Fibroblast of lung (primary cell): Measurements from ENCODE around the gene PLEKHG7. TPM values are rescaled to one million over a fixed set of nuclear protein-coding genes. Genes with fewer than 3 reads are reported as not detected.

Experiments used
- DNase-seq, 2 donors: peaks; one replicate each; pipeline versions ENCODE4 v3.0.0 to v3.0.0-alpha.2; 2010; ENCODE audit warnings: low read depth in 2 of 2
- H2AFZ ChIP-seq: 2 replicates; pipeline ENCODE4 v1.5.1; 2012; ENCODE audit warnings: low read length, control low read depth, inconsistent platforms
- H3K27ac ChIP-seq: 2 replicates; pipeline ENCODE4 v1.5.1; 2011; ENCODE audit warnings: low read length, control low read depth; ENCODE audit not compliant: insufficient read depth
- H3K27me3 ChIP-seq: 2 replicates; pipeline ENCODE4 v1.5.1; 2011; ENCODE audit warnings: mild to moderate bottlenecking, low read length; ENCODE audit not compliant: control insufficient read depth, insufficient read depth
- H3K36me3 ChIP-seq: 2 replicates; pipeline ENCODE4 v1.5.1; 2011; ENCODE audit warnings: low read length; ENCODE audit not compliant: control insufficient read depth, insufficient read depth
- H3K4me1 ChIP-seq: 2 replicates; pipeline ENCODE4 v1.5.1; 2011; ENCODE audit warnings: low read length; ENCODE audit not compliant: control insufficient read depth, insufficient read depth; ENCODE audit errors: extremely low read depth
- H3K4me2 ChIP-seq: 2 replicates; pipeline ENCODE4 v1.5.1; 2011; ENCODE audit warnings: low read length, control low read depth; ENCODE audit not compliant: insufficient read depth; ENCODE audit errors: extremely low read depth
- H3K4me3 ChIP-seq, 4 experiments: fragments of 200-600 bp in 1 of 4; sonication (generic) in 1 of 4; replicated peaks in 1 of 4; 2 replicates each; pipeline ENCODE4 v1.5.1; 2011 to 2016; ENCODE audit warnings: low read length in 4 of 4, low read depth in 3 of 4, mild to moderate bottlenecking in 3 of 4, control low read depth in 2 of 4, inconsistent platforms in 1 of 4, mixed read lengths in 1 of 4; ENCODE audit not compliant: insufficient read depth in 1 of 4; ENCODE audit errors: control extremely low read depth in 1 of 4
- H3K79me2 ChIP-seq: 2 replicates; pipeline ENCODE4 v1.5.1; 2012; ENCODE audit warnings: mild to moderate bottlenecking, low read length, inconsistent platforms; ENCODE audit not compliant: control insufficient read depth, insufficient read depth
- H3K9ac ChIP-seq: 2 replicates; pipeline ENCODE4 v1.5.1; 2011; ENCODE audit warnings: mild to moderate bottlenecking, low read length, control low read depth; ENCODE audit not compliant: insufficient read depth
- H3K9me3 ChIP-seq: 2 replicates; pipeline ENCODE4 v1.5.1; 2012; ENCODE audit warnings: low read depth, low read length; ENCODE audit not compliant: control insufficient read depth, insufficient read depth
- H4K20me1 ChIP-seq: 2 replicates; pipeline ENCODE4 v1.5.1; 2011; ENCODE audit warnings: low read length; ENCODE audit not compliant: control insufficient read depth, insufficient read depth; ENCODE audit errors: extremely low read depth
- EZH2 ChIP-seq: IDR thresholded peaks from 2 replicates; pipeline ENCODE4 v1.5.1; 2012; ENCODE audit warnings: low read length, control low read depth, mild to moderate bottlenecking; ENCODE audit errors: missing control alignments
- polyA plus RNA-seq, 2 donors: library from polyadenylated mRNA; depleted of rRNA in 1 of 2; stranded (reverse) in 1 of 2; unstranded in 1 of 2; fragments of >200 nt; gene quantifications; 2 replicates each; pipeline ENCODE4 v1.2.1, GENCODE V29; 2011 to 2012; ENCODE audit warnings: missing spikeins in 1 of 2
- total RNA-seq: library from RNA; depleted of rRNA; stranded (reverse); fragments of >200 nt; gene quantifications from 2 replicates; pipeline ENCODE4 v1.2.1, GENCODE V29; 2014
- TF ChIP-seq, protein P1 (sequence below), 2 donors: IDR thresholded peaks in 1 of 2; conservative IDR thresholded peaks in 1 of 2; 1 replicate in 1 of 2; 2 replicates in 1 of 2; pipeline ENCODE4 v1.5.1; 2011 to 2012; ENCODE audit warnings: low read length in 2 of 2, control low read depth in 1 of 2, inconsistent platforms in 1 of 2, low read depth in 1 of 2, mild to moderate bottlenecking in 1 of 2

The PLEKHG7 gene
- total and polyA plus RNA-seq, 2 donors (not counting 1 experiment from before 2014, with no cell fraction given) = not detected

- H3K79me2 ChIP-seq = no peaks in the 10 kb centered on the region
- H3K4me3 ChIP-seq = no peak overlapping the region
- H4K20me1 ChIP-seq = no peaks in the 10 kb centered on the region
- TF ChIP-seq, protein P1, sequence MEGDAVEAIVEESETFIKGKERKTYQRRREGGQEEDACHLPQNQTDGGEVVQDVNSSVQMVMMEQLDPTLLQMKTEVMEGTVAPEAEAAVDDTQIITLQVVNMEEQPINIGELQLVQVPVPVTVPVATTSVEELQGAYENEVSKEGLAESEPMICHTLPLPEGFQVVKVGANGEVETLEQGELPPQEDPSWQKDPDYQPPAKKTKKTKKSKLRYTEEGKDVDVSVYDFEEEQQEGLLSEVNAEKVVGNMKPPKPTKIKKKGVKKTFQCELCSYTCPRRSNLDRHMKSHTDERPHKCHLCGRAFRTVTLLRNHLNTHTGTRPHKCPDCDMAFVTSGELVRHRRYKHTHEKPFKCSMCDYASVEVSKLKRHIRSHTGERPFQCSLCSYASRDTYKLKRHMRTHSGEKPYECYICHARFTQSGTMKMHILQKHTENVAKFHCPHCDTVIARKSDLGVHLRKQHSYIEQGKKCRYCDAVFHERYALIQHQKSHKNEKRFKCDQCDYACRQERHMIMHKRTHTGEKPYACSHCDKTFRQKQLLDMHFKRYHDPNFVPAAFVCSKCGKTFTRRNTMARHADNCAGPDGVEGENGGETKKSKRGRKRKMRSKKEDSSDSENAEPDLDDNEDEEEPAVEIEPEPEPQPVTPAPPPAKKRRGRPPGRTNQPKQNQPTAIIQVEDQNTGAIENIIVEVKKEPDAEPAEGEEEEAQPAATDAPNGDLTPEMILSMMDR (conservative IDR thresholded peaks at IDR 0.05 in 1 of 2, IDR thresholded peaks at IDR 0.05 in 1 of 2; ENCODE audit: low read depth in 1 of 2, low read length in 2 of 2) = no peak
- TF ChIP-seq EZH2 = no peak
- H3K9ac ChIP-seq = no peak overlapping the region
- H3K9me3 ChIP-seq = no peaks in the 10 kb centered on the region
- H3K4me2 ChIP-seq = no peak overlapping the region
- H2AFZ ChIP-seq = peak overlapping the region; percentile 12
- no peaks in the 10 kb centered on the region for H3K36me3 ChIP-seq
- DNase-seq = peak in 1 of 2 donors; percentile 15
- H3K27ac ChIP-seq = no peak overlapping the region
- H3K27me3 ChIP-seq = peaks cover 2% of the 10 kb centered on the region
- peaks cover 7% of the 10 kb centered on the region for H3K4me1 ChIP-seq
Observed at GRCh38 chr12:92739113-92739512, 36.3 kb downstream of the PLEKHG7 start.

- Histone ChIP-seq H2AFZ (no peak overlapping the region), H3K9me3 (no peaks in the 10 kb centered on the region), H3K4me3 (no peak overlapping the region), H3K79me2 (no peaks in the 10 kb centered on the region), H3K27ac (no peak overlapping the region), H3K4me1 (peaks cover 4% of the 10 kb centered on the region), H3K36me3 (no peaks in the 10 kb centered on the region), H4K20me1 (no peaks in the 10 kb centered on the region), H3K27me3 (no peaks in the 10 kb centered on the region), H3K9ac (no peak overlapping the region), H3K4me2 (no peak overlapping the region)
- TF ChIP-seq, protein P1 (conservative IDR thresholded peaks at IDR 0.05 in 1 of 2, IDR thresholded peaks at IDR 0.05 in 1 of 2; ENCODE audit: low read depth in 1 of 2, low read length in 2 of 2) = no peak
- TF ChIP-seq EZH2 = no peak
- peak in 1 of 2 donors; percentile 44 for DNase-seq
Observed at GRCh38 chr12:92740411-92740810, 37.6 kb downstream of the PLEKHG7 start.

DNA sequence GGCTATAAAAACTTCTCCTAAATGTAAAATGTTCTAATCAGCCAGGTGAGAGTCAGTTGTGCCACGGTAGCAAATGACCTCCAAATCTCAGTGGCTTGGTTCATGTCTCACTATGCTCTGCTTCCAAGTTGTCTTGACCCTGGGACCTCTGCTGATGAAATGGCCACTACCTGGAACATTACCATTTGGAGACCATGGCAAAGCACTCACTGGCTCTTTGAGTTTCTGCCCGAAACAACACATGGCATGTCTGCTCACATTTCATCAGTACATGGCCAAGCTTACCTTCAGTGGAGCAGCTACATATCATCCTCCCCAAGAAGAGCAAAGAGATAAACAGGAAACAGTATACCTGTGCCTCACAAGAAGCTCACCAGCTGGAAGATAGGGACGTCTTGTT lies 40.2 kb downstream of the PLEKHG7 start:
- no peaks in the 10 kb centered on the region for H3K36me3 ChIP-seq
- H3K9ac ChIP-seq = no peak overlapping the region
- no peaks in the 10 kb centered on the region for H4K20me1 ChIP-seq
- H3K27me3 ChIP-seq = no peaks in the 10 kb centered on the region
- H3K4me3 ChIP-seq = no peak overlapping the region
- no peak overlapping the region for H3K4me2 ChIP-seq
- TF ChIP-seq, protein P1 (conservative IDR thresholded peaks at IDR 0.05 in 1 of 2, IDR thresholded peaks at IDR 0.05 in 1 of 2; ENCODE audit: low read depth in 1 of 2, low read length in 2 of 2) = no peak
- no peak for TF ChIP-seq EZH2
- no peak overlapping the region for H3K27ac ChIP-seq
- peaks cover 7% of the 10 kb centered on the region for H3K4me1 ChIP-seq
- DNase-seq = no peak
- H3K9me3 ChIP-seq = no peaks in the 10 kb centered on the region
- H3K79me2 ChIP-seq = no peaks in the 10 kb centered on the region
- H2AFZ ChIP-seq = no peak overlapping the region
